WI38 (cell line): Measurements from ENCODE around the gene CYP21A2.
"Not testable (repeated sequence)": the region's sequence is repeated elsewhere in the genome, so short reads cannot be mapped to it uniquely, and the experiment has no call there.

Source experiments
- H3K4me3 ChIP-seq: 2 replicates; pipeline ENCODE4 v1.5.1; 2011; ENCODE audit warnings: low read depth, mild to moderate bottlenecking, control low read depth, low read length
- CTCF ChIP-seq: IDR thresholded peaks from 2 replicates; pipeline ENCODE4 v1.5.1; 2012; ENCODE audit warnings: low read depth, mild to moderate bottlenecking, control low read depth, low read length

Gene CYP21A2

GRCh38 chr6:32029553-32029952, 8.7 kb upstream of the CYP21A2 start:
- H3K4me3 ChIP-seq = not testable (repeated sequence)

GRCh38 chr6:32035283-32036013, 2.8 kb upstream of the CYP21A2 start:
- H3K4me3 ChIP-seq = not testable (repeated sequence)

- not testable (repeated sequence) for H3K4me3 ChIP-seq
These were observed 1.1 kb upstream of the CYP21A2 start for GRCh38 chr6:32037136-32037535.

- not testable (repeated sequence) for H3K4me3 ChIP-seq
These were observed 663 bp downstream of the CYP21A2 start for GRCh38 chr6:32038878-32039277.

GRCh38 chr6:32039321-32040274, 1.4 kb downstream of the CYP21A2 start:
- H3K4me3 ChIP-seq = not testable (repeated sequence)

GRCh38 chr6:32040299-32041049, 2.3 kb downstream of the CYP21A2 start:
- not testable (repeated sequence) for H3K4me3 ChIP-seq

GRCh38 chr6:32041050-32041321, 2.8 kb downstream of the CYP21A2 start:
- not testable (repeated sequence) for H3K4me3 ChIP-seq

GRCh38 chr6:32041385-32041784, 3.2 kb downstream of the CYP21A2 start:
- not testable (repeated sequence) for H3K4me3 ChIP-seq

- not testable (repeated sequence) for H3K4me3 ChIP-seq
These were observed 4.1 kb downstream of the CYP21A2 start for GRCh38 chr6:32042276-32042675.

- H3K4me3 ChIP-seq = not testable (repeated sequence)
These were observed 5.6 kb downstream of the CYP21A2 start for GRCh38 chr6:32043589-32044380.

GRCh38 chr6:32044916-32045315, 6.7 kb downstream of the CYP21A2 start:
- H3K4me3 ChIP-seq = not testable (repeated sequence)

- no peak overlapping the region for H3K4me3 ChIP-seq
- TF ChIP-seq CTCF = no peak
These were observed 7.7 kb downstream of the CYP21A2 start for GRCh38 chr6:32045811-32046449.
